ENCODE data around the gene MAP3K4. TPM values are rescaled to one million over a fixed set of nuclear protein-coding genes. Genes with fewer than 3 reads are reported as not detected.
"Not testable (repeated sequence)": the region's sequence is repeated elsewhere in the genome, so short reads cannot be mapped to it uniquely, and the experiment has no call there.

Gene MAP3K4
- total RNA-seq, 1 experiment from 2014 or later = 37.1 TPM

GRCh38 chr6:160978141-160978901, 13.2 kb upstream of the MAP3K4 start:
- TF ChIP-seq CTCF (conservative IDR thresholded peaks at IDR 0.05; ENCODE audit: low read depth, low read length) = no peak
- TF ChIP-seq EZH2 (IDR thresholded peaks at IDR 0.05; ENCODE audit: borderline replicate concordance, low read depth, low read length, poor library complexity, severe bottlenecking) = no peak
- no TSS peak for BruUV-seq (replicated peaks)
- H3K27me3 ChIP-seq (replicated peaks; ENCODE audit: insufficient read depth, low read depth, low read length, poor library complexity) = no peaks in the 10 kb centered on the region
- no peak overlapping the region for H3K27ac ChIP-seq (ENCODE audit: low read depth, low read length, poor library complexity, severe bottlenecking)
- ChIA-PET POLR2A (ENCODE audit: low non-redundant PET) (no interaction called here), CTCF (no interaction called here)
- intact Hi-C loops (cut with micrococcal nuclease; ENCODE audit: unreplicated experiment) = no loop called here
- DNase-seq (ENCODE audit: low spot score) = no peak
- peaks cover 3% of the 10 kb centered on the region for H3K9me3 ChIP-seq (ENCODE audit: low read depth, low read length, poor library complexity, severe bottlenecking)
- H3K36me3 ChIP-seq (ENCODE audit: insufficient read depth, low read length, poor library complexity, severe bottlenecking) = no peaks in the 10 kb centered on the region
- no peaks in the 10 kb centered on the region for H3K4me1 ChIP-seq (ENCODE audit: insufficient read depth, low read length, poor library complexity, severe bottlenecking)
- H3K4me3 ChIP-seq (ENCODE audit: low read depth, low read length, poor library complexity, severe bottlenecking) = no peak overlapping the region

DNA sequence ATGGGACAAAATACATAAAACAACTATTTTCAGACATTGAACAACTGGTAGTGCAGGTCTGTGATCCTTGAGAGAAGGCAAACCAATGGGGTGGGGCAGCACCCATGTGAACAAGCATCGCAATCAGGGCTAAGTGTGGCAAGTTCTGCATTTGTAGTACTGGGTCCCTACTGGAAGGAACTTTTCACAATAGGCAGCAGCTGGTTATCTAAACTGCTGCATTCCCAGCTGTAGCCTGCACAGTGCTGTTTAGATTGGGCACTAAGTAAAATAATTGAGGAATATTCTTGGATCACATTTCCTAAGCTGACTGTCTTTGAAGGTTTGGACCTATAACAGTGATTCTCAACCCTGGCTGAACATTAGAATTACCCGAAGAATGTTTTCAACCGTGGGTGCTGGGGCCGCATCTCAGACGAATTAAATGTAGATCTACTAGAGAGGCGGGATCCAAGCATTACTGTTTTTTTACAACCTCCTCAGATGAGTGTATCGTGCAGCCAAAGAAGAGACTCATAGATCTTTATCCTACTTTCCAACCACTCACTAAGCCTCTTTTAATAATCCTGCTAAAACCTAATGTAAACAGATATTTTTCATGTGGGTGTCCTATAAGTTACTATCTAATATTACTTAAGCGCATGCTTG, 12.4 kb upstream of the MAP3K4 start:
- POLR2A ChIA-PET (ENCODE audit: low non-redundant PET) = no interaction called here
- H3K27me3 ChIP-seq (replicated peaks; ENCODE audit: insufficient read depth, low read depth, low read length, poor library complexity) = no peaks in the 10 kb centered on the region
- intact Hi-C loops (cut with micrococcal nuclease; ENCODE audit: unreplicated experiment) = no loop called here
- CTCF ChIA-PET = no interaction called here
- H3K36me3 ChIP-seq (ENCODE audit: insufficient read depth, low read length, poor library complexity, severe bottlenecking) = no peaks in the 10 kb centered on the region
- no peak overlapping the region for H3K27ac ChIP-seq (ENCODE audit: low read depth, low read length, poor library complexity, severe bottlenecking)
- BruUV-seq (replicated peaks) = no TSS peak
- H3K4me3 ChIP-seq (ENCODE audit: low read depth, low read length, poor library complexity, severe bottlenecking) = no peak overlapping the region
- no peaks in the 10 kb centered on the region for H3K4me1 ChIP-seq (ENCODE audit: insufficient read depth, low read length, poor library complexity, severe bottlenecking)
- peaks cover 11% of the 10 kb centered on the region for H3K9me3 ChIP-seq (ENCODE audit: low read depth, low read length, poor library complexity, severe bottlenecking)
- TF ChIP-seq CTCF (conservative IDR thresholded peaks at IDR 0.05; ENCODE audit: low read depth, low read length) (no peak), EZH2 (IDR thresholded peaks at IDR 0.05; ENCODE audit: borderline replicate concordance, low read depth, low read length, poor library complexity, severe bottlenecking) (no peak)
- no peak for DNase-seq (ENCODE audit: low spot score)

- H3K36me3 ChIP-seq (ENCODE audit: insufficient read depth, low read length, poor library complexity, severe bottlenecking); BruUV-seq (replicated peaks); CTCF ChIA-PET; POLR2A ChIA-PET (ENCODE audit: low non-redundant PET); intact Hi-C loops (cut with micrococcal nuclease; ENCODE audit: unreplicated experiment); H3K27me3 ChIP-seq (replicated peaks; ENCODE audit: insufficient read depth, low read depth, low read length, poor library complexity); H3K4me3 ChIP-seq (ENCODE audit: low read depth, low read length, poor library complexity, severe bottlenecking); H3K4me1 ChIP-seq (ENCODE audit: insufficient read depth, low read length, poor library complexity, severe bottlenecking); DNase-seq (ENCODE audit: low spot score); H3K27ac ChIP-seq (ENCODE audit: low read depth, low read length, poor library complexity, severe bottlenecking): not testable (repeated sequence)
- peaks cover 11% of the 10 kb centered on the region for H3K9me3 ChIP-seq (ENCODE audit: low read depth, low read length, poor library complexity, severe bottlenecking)
Measured at GRCh38 chr6:160983377-160983948, 8.1 kb upstream of the MAP3K4 start.

All from A673 (cell line).